ENCODE measurements around the gene FDCSP. TPM values are rescaled to one million over a fixed set of nuclear protein-coding genes. Genes with fewer than 3 reads are reported as not detected.

FDCSP gene
- total and polyA plus RNA-seq, 2 experiments from 2014 or later, result not detected

- no peaks in the 10 kb centered on the region for H3K9me3 Mint-ChIP-seq
Observed at GRCh38 chr4:70183168-70183939, 42.6 kb upstream of the FDCSP start.

More at GRCh38 chr4:70183168-70183939, 42.6 kb upstream of the FDCSP start:
- Histone ChIP-seq H3K4me1 (ENCODE audit: insufficient read depth) (no peaks in the 10 kb centered on the region), H3K4me3 (no peak overlapping the region), H3F3A (replicated peaks; ENCODE audit: low read depth) (no peaks in the 10 kb centered on the region), H2AFZ (no peak overlapping the region), H3K27me3 (ENCODE audit: insufficient read depth) (no peaks in the 10 kb centered on the region), H3K27ac (ENCODE audit: low read depth) (no peak overlapping the region), H4K20me1 (replicated peaks; ENCODE audit: insufficient read depth) (no peaks in the 10 kb centered on the region), H3K36me3 (ENCODE audit: insufficient read depth) (no peaks in the 10 kb centered on the region), H3K4me2 (no peak overlapping the region), H3K79me2 (replicated peaks; ENCODE audit: insufficient read depth) (no peaks in the 10 kb centered on the region), H3K9me2 (ENCODE audit: insufficient read depth) (no peaks in the 10 kb centered on the region)
- no peaks in the 10 kb centered on the region for H3K4me1 Mint-ChIP-seq
- no peaks in the 10 kb centered on the region for H3K36me3 Mint-ChIP-seq (ENCODE audit: low read depth)
- no peak overlapping the region for H3K4me3 Mint-ChIP-seq
- DNase-seq (ENCODE audit: low spot score) (peak; percentile 83), ATAC-seq (peak; percentile 88)
- H3K27ac Mint-ChIP-seq, result peak overlapping the region; percentile 76; the same call in 1 of the 2 replicates
- no peaks in the 10 kb centered on the region for H3K27me3 Mint-ChIP-seq (ENCODE audit: insufficient read depth, low read depth, poor library complexity)
- TF ChIP-seq CREB1 (CRISPR knock-in tag; IDR thresholded peaks at IDR 0.05; ENCODE audit: low read depth) (no peak), CTCF (conservative IDR thresholded peaks at IDR 0.05; ENCODE audit: low read depth in 2 of 2) (peak; percentile 76 to 98), EZH2 (IDR thresholded peaks at IDR 0.05; ENCODE audit: low read depth, unreplicated experiment) (no peak), POLR2AphosphoS5 (IDR thresholded peaks at IDR 0.05; ENCODE audit: low read depth) (no peak), REST (IDR thresholded peaks at IDR 0.05; ENCODE audit: unreplicated experiment) (no peak), STAT1 (IDR thresholded peaks at IDR 0.05; ENCODE audit: unreplicated experiment) (no peak)
